ENCODE results near the gene KIF1B.

Gene KIF1B

DNA sequence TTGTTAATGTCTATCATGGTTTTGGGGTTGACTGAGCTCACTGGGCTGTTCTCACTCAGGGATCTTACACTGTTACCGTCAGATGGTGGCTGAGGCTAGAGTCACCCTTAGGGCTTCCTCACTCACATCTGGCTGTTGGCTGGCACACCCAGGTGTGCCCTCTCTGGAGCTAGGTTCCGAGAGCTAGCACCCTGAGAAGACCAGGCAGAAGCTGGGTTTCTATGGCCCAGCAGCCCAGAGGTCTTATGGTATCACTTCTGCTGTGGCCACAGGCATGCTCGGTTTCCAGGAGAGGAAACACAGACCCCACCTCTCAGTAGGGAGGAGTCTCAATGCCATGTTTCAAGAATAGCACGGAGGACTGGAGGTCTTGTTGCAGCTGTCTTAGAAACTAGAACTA, 20.7 kb upstream of the KIF1B start:
- POLR2A ChIA-PET = interaction anchor here (1.8 kb wide), 1 partner anchor 20 kb away, joined by 5 read pairs; the partner anchor contains the start of gene KIF1B
- no peak for DNase-seq (ENCODE audit: extremely low spot score)
- CTCF ChIA-PET = no interaction called here
- TF ChIP-seq SUZ12 (IDR thresholded peaks at IDR 0.05) = no peak
- no peak for TF ChIP-seq ZNF384 (IDR thresholded peaks at IDR 0.05)
- no peak for TF ChIP-seq ELF4 (IDR thresholded peaks at IDR 0.05)
- TF ChIP-seq, protein P1, sequence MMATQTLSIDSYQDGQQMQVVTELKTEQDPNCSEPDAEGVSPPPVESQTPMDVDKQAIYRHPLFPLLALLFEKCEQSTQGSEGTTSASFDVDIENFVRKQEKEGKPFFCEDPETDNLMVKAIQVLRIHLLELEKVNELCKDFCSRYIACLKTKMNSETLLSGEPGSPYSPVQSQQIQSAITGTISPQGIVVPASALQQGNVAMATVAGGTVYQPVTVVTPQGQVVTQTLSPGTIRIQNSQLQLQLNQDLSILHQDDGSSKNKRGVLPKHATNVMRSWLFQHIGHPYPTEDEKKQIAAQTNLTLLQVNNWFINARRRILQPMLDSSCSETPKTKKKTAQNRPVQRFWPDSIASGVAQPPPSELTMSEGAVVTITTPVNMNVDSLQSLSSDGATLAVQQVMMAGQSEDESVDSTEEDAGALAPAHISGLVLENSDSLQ (IDR thresholded peaks at IDR 0.05) = no peak
- no peak for TF ChIP-seq FOXM1 (IDR thresholded peaks at IDR 0.05; ENCODE audit: borderline replicate concordance)
- TF ChIP-seq FOXK2 (IDR thresholded peaks at IDR 0.05) = no peak
- no peak for TF ChIP-seq FOXA1 (IDR thresholded peaks at IDR 0.05)
- no peak for TF ChIP-seq NFRKB (IDR thresholded peaks at IDR 0.05)
- no peak for TF ChIP-seq L3MBTL2 (conservative IDR thresholded peaks at IDR 0.05)
- TF ChIP-seq ARNT (IDR thresholded peaks at IDR 0.05) = no peak
- no peak for TF ChIP-seq LEF1 (IDR thresholded peaks at IDR 0.05; ENCODE audit: borderline replicate concordance)
- no peak for TF ChIP-seq CTBP1 (IDR thresholded peaks at IDR 0.05; ENCODE audit: borderline replicate concordance)
- TF ChIP-seq TARDBP (IDR thresholded peaks at IDR 0.05) = no peak
- TF ChIP-seq SP1 (IDR thresholded peaks at IDR 0.05) = no peak
- no peak for TF ChIP-seq BHLHE40 (IDR thresholded peaks at IDR 0.05; ENCODE audit: borderline replicate concordance)
- TF ChIP-seq HDGF (IDR thresholded peaks at IDR 0.05; ENCODE audit: borderline replicate concordance) = no peak

DNA sequence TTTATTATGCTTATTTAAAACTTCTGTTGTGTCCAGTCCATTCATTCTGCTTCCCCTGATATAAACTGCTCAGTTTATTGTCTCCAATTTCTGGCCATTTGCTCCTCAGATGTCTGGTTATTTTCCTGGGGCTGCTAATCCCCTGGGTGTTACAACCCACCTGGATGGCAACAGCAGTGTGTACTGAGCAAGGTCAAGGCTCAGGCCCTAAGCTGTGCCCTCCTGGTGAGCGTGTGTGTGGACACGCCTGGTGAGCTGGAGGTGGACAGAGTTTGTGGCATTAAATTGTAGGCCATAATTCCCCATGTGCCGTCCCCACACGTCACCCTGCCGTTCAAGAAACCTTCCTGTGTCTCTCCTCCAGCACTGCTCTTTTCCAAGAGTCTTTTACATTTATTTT, 18.1 kb upstream of the KIF1B start:
- POLR2A ChIA-PET = no interaction called here
- CTCF ChIA-PET = interaction anchor here (0.7 to 2.8 kb wide), 2 partner anchors 17 to 1313 kb away, joined by 3 to 15 read pairs; partner anchors contain the start of gene KIF1B
- TF ChIP-seq BHLHE40 (IDR thresholded peaks at IDR 0.05; ENCODE audit: borderline replicate concordance) (no peak), HDGF (IDR thresholded peaks at IDR 0.05; ENCODE audit: borderline replicate concordance) (no peak), NFRKB (IDR thresholded peaks at IDR 0.05) (no peak), ARNT (IDR thresholded peaks at IDR 0.05) (no peak), ZNF384 (IDR thresholded peaks at IDR 0.05) (no peak), LEF1 (IDR thresholded peaks at IDR 0.05; ENCODE audit: borderline replicate concordance) (no peak), FOXA1 (IDR thresholded peaks at IDR 0.05) (no peak), TARDBP (IDR thresholded peaks at IDR 0.05) (no peak), CTBP1 (IDR thresholded peaks at IDR 0.05; ENCODE audit: borderline replicate concordance) (no peak), FOXK2 (IDR thresholded peaks at IDR 0.05) (no peak), SUZ12 (IDR thresholded peaks at IDR 0.05) (no peak), FOXM1 (IDR thresholded peaks at IDR 0.05; ENCODE audit: borderline replicate concordance) (no peak), ELF4 (IDR thresholded peaks at IDR 0.05) (no peak), L3MBTL2 (conservative IDR thresholded peaks at IDR 0.05) (no peak)
- TF ChIP-seq, protein P1 (IDR thresholded peaks at IDR 0.05) = no peak

DNA sequence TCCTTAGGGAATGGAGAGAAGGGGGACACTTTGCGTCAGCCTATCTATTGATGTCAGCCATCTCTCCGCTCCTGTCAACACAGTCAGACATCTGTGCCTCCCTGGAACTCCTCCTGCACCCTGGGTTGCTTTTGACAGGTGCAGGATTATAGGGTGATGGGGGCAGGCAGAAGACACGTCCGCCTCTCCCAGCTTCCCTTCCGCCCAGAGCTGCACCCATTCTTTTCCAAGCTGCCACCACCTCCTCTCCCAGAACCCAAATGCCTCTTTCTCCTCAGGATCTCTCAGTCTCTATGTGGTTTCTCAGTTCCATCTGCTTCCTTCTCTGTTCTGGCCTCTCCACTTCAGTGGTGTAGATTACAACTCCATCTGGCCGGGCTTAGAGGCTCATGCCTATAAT, 17.1 kb upstream of the KIF1B start:
- CTCF ChIA-PET = interaction anchor here (2.8 kb wide), 1 partner anchor 16 kb away, joined by 15 read pairs; the partner anchor contains the start of gene KIF1B

More for the DNA sequence above, 18.1 kb upstream of the KIF1B start:
- no peak for DNase-seq (ENCODE audit: extremely low spot score)

DNA sequence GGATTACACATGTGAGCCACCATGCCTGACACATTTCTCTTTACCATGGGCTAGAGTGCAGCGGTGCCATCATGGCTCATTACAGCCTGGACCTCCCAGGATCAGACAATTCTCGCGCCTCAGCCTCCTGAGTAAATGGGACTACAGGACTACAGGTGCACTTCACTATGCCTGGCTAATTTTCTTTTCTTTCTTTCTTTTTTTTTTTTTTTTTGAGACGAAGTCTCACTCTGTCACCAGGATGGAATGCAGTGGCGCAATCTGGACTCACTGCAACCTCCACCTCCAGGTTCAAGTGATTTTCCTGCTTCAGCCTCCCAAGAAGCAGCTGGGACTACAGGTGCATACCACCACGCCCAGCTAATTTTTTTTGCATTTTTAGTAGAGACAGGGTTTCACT, 14.8 kb upstream of the KIF1B start:
- DNase-seq (ENCODE audit: extremely low spot score) = no peak
- POLR2A ChIA-PET = no interaction called here
- CTCF ChIA-PET = no interaction called here
- TF ChIP-seq SP1 (IDR thresholded peaks at IDR 0.05) = no peak
- TF ChIP-seq ZNF384 (IDR thresholded peaks at IDR 0.05) = no peak
- no peak for TF ChIP-seq SUZ12 (IDR thresholded peaks at IDR 0.05)
- TF ChIP-seq ARNT (IDR thresholded peaks at IDR 0.05) = no peak

More for the DNA sequence above, 17.1 kb upstream of the KIF1B start:
- no peak for DNase-seq (ENCODE audit: extremely low spot score)
- POLR2A ChIA-PET = no interaction called here
- TF ChIP-seq TARDBP (IDR thresholded peaks at IDR 0.05) (no peak), HDGF (IDR thresholded peaks at IDR 0.05; ENCODE audit: borderline replicate concordance) (no peak), SUZ12 (IDR thresholded peaks at IDR 0.05) (no peak), L3MBTL2 (conservative IDR thresholded peaks at IDR 0.05) (no peak), ELF4 (IDR thresholded peaks at IDR 0.05) (no peak), SP1 (IDR thresholded peaks at IDR 0.05) (no peak), BHLHE40 (IDR thresholded peaks at IDR 0.05; ENCODE audit: borderline replicate concordance) (no peak), LEF1 (IDR thresholded peaks at IDR 0.05; ENCODE audit: borderline replicate concordance) (no peak), FOXK2 (IDR thresholded peaks at IDR 0.05) (no peak)
- TF ChIP-seq, protein P1 (IDR thresholded peaks at IDR 0.05) = no peak

DNA sequence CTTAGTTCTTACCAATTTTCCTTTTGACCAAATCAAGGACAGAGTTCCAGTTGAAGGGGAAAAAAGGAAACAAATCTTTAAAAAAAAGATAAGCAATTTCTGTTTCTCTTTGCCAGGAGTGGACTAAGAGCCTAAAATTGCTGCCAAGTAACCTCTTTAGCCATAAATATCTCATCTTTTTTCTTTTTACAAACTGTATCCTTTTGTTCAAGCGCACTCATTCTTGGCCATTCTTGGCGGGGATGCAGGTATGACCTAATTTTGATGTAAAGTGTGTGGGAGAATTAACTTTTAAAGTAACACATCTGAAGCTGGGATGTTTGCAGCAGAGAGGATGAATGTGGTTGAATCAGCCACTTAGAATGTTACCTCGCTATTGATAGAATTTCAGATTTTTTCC, 13.4 kb upstream of the KIF1B start:
- CTCF ChIA-PET = no interaction called here
- TF ChIP-seq FOXM1 (IDR thresholded peaks at IDR 0.05; ENCODE audit: borderline replicate concordance) (no peak), BHLHE40 (IDR thresholded peaks at IDR 0.05; ENCODE audit: borderline replicate concordance) (no peak), ARNT (IDR thresholded peaks at IDR 0.05) (no peak), ELF4 (IDR thresholded peaks at IDR 0.05) (no peak), SP1 (IDR thresholded peaks at IDR 0.05) (no peak), FOXA1 (IDR thresholded peaks at IDR 0.05) (no peak), L3MBTL2 (conservative IDR thresholded peaks at IDR 0.05) (no peak), NFRKB (IDR thresholded peaks at IDR 0.05) (no peak), HDGF (IDR thresholded peaks at IDR 0.05; ENCODE audit: borderline replicate concordance) (no peak), LEF1 (IDR thresholded peaks at IDR 0.05; ENCODE audit: borderline replicate concordance) (no peak), SUZ12 (IDR thresholded peaks at IDR 0.05) (no peak), CTBP1 (IDR thresholded peaks at IDR 0.05; ENCODE audit: borderline replicate concordance) (no peak), TARDBP (IDR thresholded peaks at IDR 0.05) (no peak), FOXK2 (IDR thresholded peaks at IDR 0.05) (no peak)
- TF ChIP-seq, protein P1 (IDR thresholded peaks at IDR 0.05) = no peak
- no peak for DNase-seq (ENCODE audit: extremely low spot score)
- POLR2A ChIA-PET = no interaction called here
